ENCODE measurements around the gene IWS1.

- no peak for TF ChIP-seq CTCF (IDR thresholded peaks at IDR 0.05; ENCODE audit: insufficient read depth, low read length, poor library complexity, severe bottlenecking)
- TF ChIP-seq EZH2phosphoT487 (conservative IDR thresholded peaks at IDR 0.05; ENCODE audit: low read length): no peak
Observed at GRCh38 chr2:127437781-127438726, 88.2 kb downstream of the IWS1 start.
